H9 (cell line): Measurements from ENCODE around the gene ROBO1. TPM values are rescaled to one million over a fixed set of nuclear protein-coding genes. Genes with fewer than 3 reads are reported as not detected.

Source experiments
- DNase-seq: peaks from one replicate; pipeline ENCODE4 v3.0.0-alpha.2; 2017
- H2AFZ ChIP-seq: one replicate; pipeline ENCODE4 v1.6.1; 2013; ENCODE audit warnings: mild to moderate bottlenecking, low read length, control low read depth, moderate library complexity
- H2AK5ac ChIP-seq: 2 replicates; pipeline ENCODE4 v1.6.1; 2013; ENCODE audit warnings: low read length, control low read depth, mixed read lengths; ENCODE audit not compliant: insufficient read length
- H2BK120ac ChIP-seq: one replicate; pipeline ENCODE4 v1.6.1; 2013; ENCODE audit warnings: low read depth, mild to moderate bottlenecking, low read length, control low read depth, inconsistent platforms; ENCODE audit not compliant: poor library complexity, severe bottlenecking
- H2BK12ac ChIP-seq: 2 replicates; pipeline ENCODE4 v1.6.1; 2013; ENCODE audit warnings: low read length, control low read depth, mixed read lengths, low read depth; ENCODE audit not compliant: insufficient read length
- H2BK15ac ChIP-seq: 2 replicates; pipeline ENCODE4 v1.6.1; 2013; ENCODE audit warnings: low read depth, low read length, control low read depth
- H2BK20ac ChIP-seq: one replicate; pipeline ENCODE4 v1.6.1; 2013; ENCODE audit warnings: low read depth, mild to moderate bottlenecking, low read length, control low read depth, inconsistent platforms; ENCODE audit not compliant: poor library complexity, severe bottlenecking
- H2BK5ac ChIP-seq: 2 replicates; pipeline ENCODE4 v1.6.1; 2013; ENCODE audit warnings: low read length, control low read depth, mixed read lengths; ENCODE audit not compliant: insufficient read length
- H3K14ac ChIP-seq: 2 replicates; pipeline ENCODE4 v1.6.1; 2013; ENCODE audit warnings: low read length, control low read depth; ENCODE audit not compliant: insufficient read depth
- H3K18ac ChIP-seq: 2 replicates; pipeline ENCODE4 v1.6.1; 2013; ENCODE audit warnings: low read depth, mild to moderate bottlenecking, mixed read lengths, low read length, control low read depth; ENCODE audit not compliant: insufficient read length
- H3K23ac ChIP-seq: 2 replicates; pipeline ENCODE4 v1.6.1; 2013; ENCODE audit warnings: low read length, control low read depth, mixed read lengths, low read depth; ENCODE audit not compliant: insufficient read length
- H3K23me2 ChIP-seq: 2 replicates; pipeline ENCODE4 v1.6.1; 2013; ENCODE audit warnings: low read depth, mild to moderate bottlenecking, mixed read lengths, low read length, control low read depth; ENCODE audit not compliant: insufficient read length, poor library complexity, severe bottlenecking
- H3K27ac ChIP-seq: 2 replicates; pipeline ENCODE4 v1.5.1; 2013; ENCODE audit warnings: low read length, control low read depth, mixed read lengths, low read depth; ENCODE audit not compliant: insufficient read length
- H3K27me3 ChIP-seq: 2 replicates; pipeline ENCODE4 v1.6.1; 2013; ENCODE audit warnings: low read length, control low read depth, inconsistent platforms; ENCODE audit not compliant: insufficient read depth
- H3K4ac ChIP-seq: 2 replicates; pipeline ENCODE4 v1.6.1; 2013; ENCODE audit warnings: low read depth, mild to moderate bottlenecking, control low read depth, inconsistent platforms, low read length, moderate library complexity
- H3K4me1 ChIP-seq: 2 replicates; pipeline ENCODE4 v1.6.1; 2013; ENCODE audit warnings: low read length, control low read depth, inconsistent platforms; ENCODE audit not compliant: insufficient read depth
- H3K4me2 ChIP-seq: 2 replicates; pipeline ENCODE4 v1.6.1; 2013; ENCODE audit warnings: low read length, control low read depth, mixed read lengths; ENCODE audit not compliant: insufficient read length, insufficient read depth
- H3K56ac ChIP-seq: 2 replicates; pipeline ENCODE4 v1.6.1; 2013; ENCODE audit warnings: low read depth, mild to moderate bottlenecking, mixed read lengths, low read length, control low read depth; ENCODE audit not compliant: insufficient read length
- H3K79me1 ChIP-seq: 2 replicates; pipeline ENCODE4 v1.6.1; 2013; ENCODE audit warnings: low read depth, mild to moderate bottlenecking, moderate library complexity, low read length, control low read depth, inconsistent platforms; ENCODE audit not compliant: insufficient read depth, poor library complexity, severe bottlenecking
- H3K79me2 ChIP-seq: 2 replicates; pipeline ENCODE4 v1.6.1; 2013; ENCODE audit warnings: low read length, control low read depth, inconsistent platforms; ENCODE audit not compliant: insufficient read depth
- H3K9ac ChIP-seq: 2 replicates; pipeline ENCODE4 v1.6.1; 2013; ENCODE audit warnings: low read length, control low read depth, mixed read lengths; ENCODE audit not compliant: insufficient read length; ENCODE audit errors: extremely low read depth
- H3K9me3 ChIP-seq: one replicate; pipeline ENCODE4 v1.6.1; 2013; ENCODE audit warnings: low read depth, low read length, inconsistent platforms; ENCODE audit not compliant: control insufficient read depth
- H3T11ph ChIP-seq: one replicate; pipeline ENCODE4 v1.6.1; 2013; ENCODE audit warnings: mild to moderate bottlenecking, low read length, control low read depth, inconsistent platforms
- H4K20me1 ChIP-seq: one replicate; pipeline ENCODE4 v1.6.1; 2013; ENCODE audit not compliant: control insufficient read depth, insufficient read length, insufficient read depth
- H4K5ac ChIP-seq: 2 replicates; pipeline ENCODE4 v1.6.1; 2013; ENCODE audit warnings: low read depth, mild to moderate bottlenecking, mixed read lengths, low read length, control low read depth; ENCODE audit not compliant: insufficient read length
- H4K8ac ChIP-seq: replicated peaks from 2 replicates; pipeline ENCODE4 v1.6.1; 2013; ENCODE audit warnings: low read length, control low read depth, mixed read lengths, low read depth; ENCODE audit not compliant: insufficient read length
- H4K91ac ChIP-seq: 2 replicates; pipeline ENCODE4 v1.6.1; 2013; ENCODE audit warnings: low read depth, mild to moderate bottlenecking, moderate library complexity, mixed read lengths, low read length, control low read depth; ENCODE audit not compliant: insufficient read length
- H3K27ac Mint-ChIP-seq, 3 experiments: 2 replicates in 2 of 3; 3 replicates in 1 of 3; pipeline ENCODE4 v1.8.0; 2020 to 2021; ENCODE audit warnings: mixed read lengths in 3 of 3, mild to moderate bottlenecking in 1 of 3, moderate library complexity in 1 of 3
- H3K27me3 Mint-ChIP-seq: 2 replicates; pipeline ENCODE4 v1.8.0; 2021; ENCODE audit warnings: low read depth, mild to moderate bottlenecking, moderate library complexity, mixed read lengths
- H3K36me3 Mint-ChIP-seq, 3 experiments: 2 replicates in 2 of 3; 3 replicates in 1 of 3; pipeline ENCODE4 v1.8.0; 2020 to 2021; ENCODE audit warnings: low read depth in 3 of 3, mixed read lengths in 3 of 3; ENCODE audit not compliant: insufficient read depth in 1 of 3
- H3K4me1 Mint-ChIP-seq, 2 experiments: 2 replicates each; pipeline ENCODE4 v1.8.0; 2020; ENCODE audit warnings: mixed read lengths in 2 of 2
- H3K4me3 Mint-ChIP-seq, 2 experiments: 2 replicates in 1 of 2; 3 replicates in 1 of 2; pipeline ENCODE4 v1.8.0; 2020 to 2021; ENCODE audit warnings: mild to moderate bottlenecking in 2 of 2, mixed read lengths in 2 of 2, moderate library complexity in 1 of 2
- H3K9me3 Mint-ChIP-seq, 2 experiments: 2 replicates in 1 of 2; 3 replicates in 1 of 2; pipeline ENCODE4 v1.8.0; 2020; ENCODE audit warnings: mild to moderate bottlenecking in 2 of 2, mixed read lengths in 2 of 2, moderate library complexity in 1 of 2
- CTCF ChIP-seq: fragments of 200-600 bp; sonication (generic); conservative IDR thresholded peaks from 3 replicates; pipeline ENCODE4 v1.8.0; 2021; ENCODE audit warnings: antibody characterized with exemption, mild to moderate bottlenecking
- WGBS: extraction: QIAGEN DNeasy Blood & Tissue Kit; methylation state at CpG from one replicate; pipeline ENCODE4 v1.1.7; 2013; ENCODE audit warnings: missing lambda C conversion rate, low lambda C conversion rate, mixed read lengths; ENCODE audit not compliant: insufficient read length; ENCODE audit errors: extremely low coverage; 5-methylcytosine and 5-hydroxymethylcytosine counted together
- total RNA-seq: library from RNA; stranded (reverse); gene quantifications from 2 replicates; pipeline ENCODE4 v1.2.1, GENCODE V29; 2021

The ROBO1 gene
- total RNA-seq, 1 experiment from 2014 or later, result 62.7 TPM

GRCh38 chr3:78757731-78758130, 1010.1 kb downstream of the ROBO1 start:
- no peaks in the 10 kb centered on the region; a peak in 1 of 7 replicates for H3K36me3 Mint-ChIP-seq
- no peak for DNase-seq
- Histone ChIP-seq H4K20me1 (no peaks in the 10 kb centered on the region), H3K23ac (no peak overlapping the region), H2BK5ac (no peak overlapping the region), H4K91ac (no peak overlapping the region), H3K4me1 (no peaks in the 10 kb centered on the region; the same call in 1 of the 2 replicates), H3K14ac (no peak overlapping the region), H4K8ac (no peak overlapping the region), H3K56ac (no peak overlapping the region), H2BK20ac (no peak overlapping the region), H3K79me1 (no peaks in the 10 kb centered on the region), H3K9me3 (no peaks in the 10 kb centered on the region), H3K27me3 (no peaks in the 10 kb centered on the region), H3K79me2 (no peaks in the 10 kb centered on the region), H3K27ac (no peak overlapping the region), H2BK15ac (no peak overlapping the region), H3K9ac (no peak overlapping the region), H2AK5ac (no peak overlapping the region), H2BK120ac (no peak overlapping the region), H3K18ac (no peak overlapping the region), H3K23me2 (no peaks in the 10 kb centered on the region), H4K5ac (no peak overlapping the region), H3K4ac (no peak overlapping the region), H3K4me2 (no peak overlapping the region), H3T11ph (no peak overlapping the region), H2AFZ (no peak overlapping the region), H2BK12ac (no peak overlapping the region)
- H3K4me3 Mint-ChIP-seq, result no peak overlapping the region
- peaks cover 7 to 10% of the 10 kb centered on the region in 2 experiments; a peak in 2 of 4 replicates for H3K4me1 Mint-ChIP-seq
- no peaks in the 10 kb centered on the region for H3K9me3 Mint-ChIP-seq
- no peak for TF ChIP-seq CTCF
- peak overlapping the region in 1 of 3 experiments; percentile 43; a peak in 3 of 7 replicates for H3K27ac Mint-ChIP-seq
- no CpG with 5 or more reads among the region's 4 CpGs for WGBS
- no peaks in the 10 kb centered on the region for H3K27me3 Mint-ChIP-seq
